ENCODE results near the gene IDH3B.

- no peak for TF ChIP-seq ZNF563 (CRISPR knock-in tag; IDR thresholded peaks at IDR 0.05)
- TF ChIP-seq ZNF589 (CRISPR knock-in tag; conservative IDR thresholded peaks at IDR 0.05) = no peak
- TF ChIP-seq MED1 (CRISPR knock-in tag; IDR thresholded peaks at IDR 0.05) = no peak
Measured at GRCh38 chr20:2694008-2694471, 30.0 kb upstream of the IDH3B start.

All from HepG2 (cell line).